Activated CD4-positive, alpha-beta T cell treated with anti-CD3 and anti-CD28 coated beads, Interleukin-10, Interleukin-2, amounts not matched to agents 100 ng/mL and 50 ng/mL, durations not matched to agents 16 hours and 8 hours (primary cell): Measurements from ENCODE around the gene ALOXE3.

Source experiments
- DNase-seq: peaks from one replicate; pipeline ENCODE4 v3.0.0-alpha.2; 2020

ALOXE3 gene

DNA sequence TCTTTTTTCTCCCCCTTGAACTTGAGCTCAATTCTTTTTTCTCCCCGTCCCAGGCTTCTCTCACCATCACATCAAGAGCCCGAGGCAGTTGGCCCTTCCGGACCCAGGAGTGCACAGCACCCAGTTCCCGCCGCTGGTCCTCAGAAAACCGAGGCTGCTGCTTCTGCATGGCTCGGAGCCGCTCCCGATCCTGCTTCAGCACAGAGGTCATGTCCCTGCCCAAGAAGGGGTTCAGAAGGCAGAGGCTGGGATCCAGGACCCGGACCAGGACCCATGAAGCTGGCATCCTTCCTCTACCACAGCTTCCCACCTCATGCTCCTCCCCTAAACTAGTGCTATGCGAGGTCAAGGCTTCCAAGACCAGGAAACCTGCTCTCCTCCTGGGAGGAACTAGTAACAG lies 23.4 kb upstream of the ALOXE3 start:
- DNase-seq, result no peak

DNA sequence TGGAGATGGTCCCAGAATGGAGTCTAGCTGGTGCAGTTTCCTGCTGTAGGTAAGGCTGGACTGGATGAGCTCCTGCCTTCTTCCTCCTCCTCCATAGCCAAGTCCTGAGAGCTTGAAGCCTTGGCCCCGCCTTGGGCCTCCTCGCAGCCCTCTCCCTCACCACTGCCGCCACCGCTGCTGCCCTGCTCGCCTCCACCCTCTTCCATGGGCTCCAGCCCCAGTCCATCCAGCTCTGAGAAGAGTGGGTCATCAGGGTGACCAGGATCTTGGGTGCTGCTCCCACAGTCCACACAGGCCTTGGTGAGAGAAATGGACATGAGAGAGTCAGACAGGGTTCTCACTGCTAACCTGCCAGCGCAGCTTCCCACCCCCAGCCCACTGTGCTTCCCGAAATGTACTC lies 22.7 kb upstream of the ALOXE3 start:
- no peak for DNase-seq

DNA sequence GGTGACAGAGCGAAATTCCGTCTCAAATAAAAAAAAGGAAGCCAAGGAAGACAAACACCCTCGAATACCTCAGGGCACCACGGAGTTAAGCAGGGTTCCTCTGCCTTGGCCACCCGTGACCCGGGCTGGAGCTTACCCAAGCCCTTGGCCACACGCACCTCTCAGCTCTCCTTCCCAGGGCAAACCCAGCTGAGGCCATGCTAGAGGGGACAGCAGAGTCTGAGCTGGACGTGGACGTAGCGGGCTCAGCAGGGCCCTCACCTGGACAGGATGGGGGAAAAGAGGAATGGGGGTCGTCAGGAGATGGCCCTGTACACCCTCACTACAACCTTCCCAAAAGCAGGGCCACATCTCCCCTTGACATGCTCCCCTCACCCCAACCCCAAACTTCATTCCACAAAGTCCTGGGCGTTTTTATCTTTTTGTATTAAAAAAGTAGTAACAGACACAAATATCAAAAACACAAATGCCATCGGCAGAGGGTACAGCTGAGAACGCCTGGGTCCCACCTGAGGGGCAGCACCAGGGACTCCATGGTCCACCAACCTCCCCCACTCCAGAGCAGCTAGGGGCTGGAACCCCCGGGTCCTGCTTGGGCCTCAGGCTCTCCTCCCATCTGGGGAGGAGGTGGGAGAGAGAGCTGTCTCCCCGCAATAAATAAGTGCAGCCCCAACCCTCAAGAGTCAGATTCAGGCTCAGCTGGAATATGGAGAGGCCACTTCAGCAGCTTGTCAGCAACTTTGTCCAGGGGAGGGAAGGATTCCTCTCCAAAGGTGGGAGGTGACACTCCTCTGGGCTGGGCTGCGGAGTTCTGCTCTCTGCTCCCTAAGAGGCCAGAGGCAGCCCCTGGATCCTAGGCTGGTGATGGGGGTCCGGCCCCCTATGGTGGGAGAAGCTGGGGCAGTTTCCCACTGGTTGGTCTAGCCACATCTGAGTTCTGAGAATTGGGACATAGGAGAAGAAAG lies 22.0 kb upstream of the ALOXE3 start:
- DNase-seq, result no peak

DNA sequence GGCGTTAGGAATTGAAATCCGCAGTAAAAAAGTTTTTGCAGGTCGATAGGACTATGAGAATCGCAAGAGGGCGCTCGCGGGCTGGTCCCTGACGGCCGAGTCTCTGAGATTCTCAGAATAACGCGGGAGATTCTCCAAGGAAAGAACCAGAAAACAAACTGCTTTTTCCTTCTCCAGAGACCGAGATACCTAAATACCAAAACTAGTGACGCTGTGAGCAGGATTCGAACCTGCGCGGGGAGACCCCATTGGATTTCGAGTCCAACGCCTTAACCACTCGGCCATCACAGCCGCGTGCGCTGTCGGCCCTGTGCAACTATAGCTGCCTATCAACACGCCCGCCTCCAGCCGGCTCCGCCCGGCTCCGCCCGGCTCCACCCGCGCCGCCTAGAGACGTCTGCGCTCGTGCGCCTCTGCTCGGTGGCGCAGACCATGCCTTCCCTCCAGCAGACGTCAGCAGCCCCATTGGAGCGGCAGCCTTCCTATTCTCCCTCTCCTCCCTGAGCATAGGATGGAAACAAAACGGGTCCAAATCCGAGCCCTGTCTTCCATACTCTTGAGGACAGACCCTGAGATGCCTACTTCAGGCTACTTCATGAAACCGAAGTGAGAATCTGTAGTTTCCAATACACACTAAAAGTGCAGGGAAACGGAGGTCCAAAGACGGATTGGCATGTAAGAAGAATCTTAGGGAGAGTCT lies 20.5 kb upstream of the ALOXE3 start:
- DNase-seq, result peak; percentile 99

DNA sequence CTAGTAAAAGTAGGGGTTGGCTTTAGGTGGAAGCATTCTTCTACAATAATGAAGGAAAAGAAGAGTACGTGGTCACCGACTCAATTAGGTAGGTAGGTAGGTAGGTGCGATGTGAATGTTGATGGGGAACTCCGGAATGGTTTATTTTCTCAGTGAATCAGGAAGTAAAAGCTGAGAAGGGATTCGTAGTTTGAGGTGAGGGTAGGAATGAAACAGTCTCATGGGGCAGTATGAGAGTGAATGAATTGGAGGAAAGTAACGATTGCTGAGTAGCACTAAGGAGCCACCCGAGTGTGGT lies 20.0 kb upstream of the ALOXE3 start:
- no peak for DNase-seq

DNA sequence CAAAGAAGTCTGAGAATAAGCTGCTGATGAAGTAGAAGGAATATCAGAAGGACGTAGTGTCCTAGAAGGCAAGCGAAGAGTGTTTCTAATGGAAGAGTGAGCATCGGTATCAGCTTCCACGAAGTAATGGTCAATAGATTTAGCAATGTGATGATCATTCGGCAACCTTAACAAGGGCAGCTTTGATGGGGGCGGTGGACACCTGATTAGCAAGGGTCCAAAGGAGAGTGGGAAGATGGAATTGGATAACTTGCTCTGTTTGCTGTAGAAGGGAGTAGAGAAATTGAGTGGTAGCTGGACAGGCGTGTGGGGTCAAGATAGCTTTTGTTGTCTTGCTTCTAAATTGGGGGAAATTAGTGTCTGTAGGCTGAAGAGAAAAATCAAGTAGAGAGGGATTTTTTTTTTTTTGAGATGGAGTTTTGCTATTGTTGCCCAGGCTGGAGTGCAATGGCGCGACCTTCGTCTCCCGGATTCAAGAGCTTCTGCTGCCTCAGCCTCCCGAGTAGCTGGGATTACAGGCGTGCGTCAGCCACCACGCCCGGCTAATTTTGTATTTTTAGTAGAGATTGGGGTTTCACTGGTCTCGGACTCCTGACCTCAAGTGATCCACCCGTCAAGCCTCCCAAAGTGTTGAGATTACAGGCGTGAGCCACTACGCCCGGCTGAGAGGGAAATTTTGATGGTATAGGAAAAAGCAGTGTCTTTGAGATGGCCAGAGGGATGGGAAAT lies 19.5 kb upstream of the ALOXE3 start:
- no peak for DNase-seq

DNA sequence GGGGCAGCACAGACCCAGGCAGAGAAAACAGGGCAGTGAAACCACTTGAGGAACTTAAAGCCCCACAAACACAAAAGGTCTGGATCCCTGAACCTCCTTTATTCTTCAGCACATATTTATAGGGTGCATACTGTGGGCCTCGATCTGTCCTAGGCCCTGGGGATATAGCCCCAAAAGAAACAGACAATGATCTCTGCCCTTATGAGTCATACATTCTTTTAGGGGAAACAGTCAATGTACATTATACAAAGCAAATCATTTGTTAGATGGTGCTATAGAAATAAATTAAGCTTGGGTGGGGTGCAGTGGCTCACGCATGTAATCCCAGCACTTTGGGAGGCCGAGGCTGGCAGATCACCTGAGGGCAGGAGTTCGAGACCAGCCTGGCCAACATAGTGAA lies 15.6 kb upstream of the ALOXE3 start:
- no peak for DNase-seq

DNA sequence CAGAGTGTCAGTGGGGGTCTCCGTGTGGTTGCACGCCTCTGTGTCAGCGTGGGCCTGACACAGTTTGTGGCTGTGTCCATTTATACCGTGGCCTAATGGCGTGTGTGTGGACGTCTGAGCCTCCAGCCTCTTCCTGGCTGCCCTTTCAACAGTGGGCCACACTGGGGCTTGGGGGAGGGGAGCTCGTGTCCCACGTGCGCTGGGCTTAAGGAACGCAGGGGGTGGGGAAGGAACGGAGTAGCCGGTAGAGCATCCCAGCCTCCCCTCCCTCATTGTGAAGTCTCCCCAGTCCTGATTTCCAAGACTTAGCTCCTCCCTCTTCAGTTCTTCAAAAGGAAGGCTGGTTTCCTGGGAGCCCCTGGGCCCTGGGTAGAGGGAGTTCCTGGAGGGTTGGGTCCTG lies 15.1 kb upstream of the ALOXE3 start:
- no peak for DNase-seq

DNA sequence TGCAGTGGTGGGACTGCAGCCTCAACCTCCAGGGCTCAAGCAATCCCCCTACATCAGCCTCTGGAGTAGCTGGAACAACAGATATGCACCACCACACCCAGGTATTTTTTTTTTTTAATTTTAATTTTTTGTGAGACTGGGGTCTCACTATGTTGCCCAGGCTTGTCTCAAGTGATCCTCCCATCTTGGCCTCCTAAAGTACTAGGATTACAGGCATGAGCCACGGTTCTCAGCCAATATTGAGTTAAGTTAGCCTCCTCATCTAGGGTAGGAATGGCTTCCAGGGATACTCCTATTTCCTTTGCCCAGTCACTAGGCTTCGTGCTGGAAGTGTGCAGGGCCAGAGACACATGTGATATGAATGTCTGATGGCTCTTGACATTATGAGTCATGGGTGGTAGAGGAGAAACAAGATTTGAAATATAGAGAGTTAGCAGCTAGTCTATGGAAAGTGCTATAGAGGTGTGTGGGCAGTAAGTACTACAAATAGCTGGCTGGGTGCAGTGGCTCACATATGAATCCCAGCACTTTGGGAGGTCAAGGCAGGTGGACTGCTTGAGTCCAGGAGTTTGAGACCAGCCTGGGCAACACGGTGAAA lies 13.6 kb upstream of the ALOXE3 start:
- no peak for DNase-seq

DNA sequence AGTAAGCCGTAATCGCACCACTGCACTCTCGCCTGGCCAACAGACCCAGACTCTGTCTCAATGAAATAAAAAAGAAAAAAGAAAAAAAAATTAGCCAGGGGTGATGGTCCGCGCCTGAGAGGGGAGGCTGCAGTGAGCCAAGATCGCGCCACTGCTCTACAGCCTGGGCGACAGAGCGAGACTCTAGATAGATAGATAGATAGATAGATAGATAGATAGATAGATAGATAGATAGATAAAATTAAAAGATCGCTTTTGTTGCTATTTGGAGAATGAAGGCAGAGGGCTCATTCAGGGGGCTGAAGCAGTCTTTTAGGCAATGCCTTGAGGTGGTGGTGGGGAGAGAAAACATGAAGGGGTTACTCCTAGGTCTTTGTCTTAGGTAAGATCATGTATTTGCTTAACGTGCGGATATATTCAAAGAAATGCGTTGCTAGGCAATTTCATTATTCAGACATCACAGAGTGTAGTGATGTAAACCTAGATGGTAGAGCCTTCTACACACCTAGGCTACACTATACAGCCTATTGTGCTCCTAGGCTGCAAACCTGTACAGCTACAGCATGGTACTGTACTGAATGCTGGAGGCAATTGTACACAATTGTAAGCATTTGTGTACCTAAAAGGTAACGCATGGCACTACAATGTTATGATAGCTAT lies 9.9 kb upstream of the ALOXE3 start:
- DNase-seq, result no peak

DNA sequence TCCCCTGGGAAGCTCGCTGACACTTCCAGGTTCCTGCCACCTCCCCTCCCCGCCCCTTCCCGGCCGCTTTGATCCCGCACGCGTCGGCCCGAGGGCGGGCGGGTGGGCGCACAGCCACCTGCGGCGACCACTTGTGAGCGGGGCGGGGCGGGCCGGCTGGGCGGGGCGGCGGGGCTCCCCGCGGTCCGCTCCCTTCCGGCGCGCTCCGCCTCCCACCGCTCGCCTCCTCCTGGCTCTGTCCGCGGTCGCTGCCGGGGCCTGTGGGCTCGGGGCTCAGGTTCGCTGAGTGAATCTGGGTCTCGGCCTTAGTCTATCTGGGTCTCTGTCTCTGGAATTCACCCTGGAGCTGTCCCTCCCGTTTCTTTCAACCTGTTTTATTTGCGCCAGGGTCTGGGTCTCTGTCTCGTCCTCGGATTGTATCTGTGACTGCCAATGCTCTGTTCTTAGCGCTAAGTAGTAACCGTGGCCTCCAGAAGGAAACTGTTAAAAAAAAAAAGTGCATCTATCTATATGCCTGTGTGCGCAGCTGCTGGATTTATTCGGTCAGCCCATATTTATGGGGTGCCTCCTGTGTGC lies 8.3 kb upstream of the ALOXE3 start:
- DNase-seq, result peak; percentile 65

DNA sequence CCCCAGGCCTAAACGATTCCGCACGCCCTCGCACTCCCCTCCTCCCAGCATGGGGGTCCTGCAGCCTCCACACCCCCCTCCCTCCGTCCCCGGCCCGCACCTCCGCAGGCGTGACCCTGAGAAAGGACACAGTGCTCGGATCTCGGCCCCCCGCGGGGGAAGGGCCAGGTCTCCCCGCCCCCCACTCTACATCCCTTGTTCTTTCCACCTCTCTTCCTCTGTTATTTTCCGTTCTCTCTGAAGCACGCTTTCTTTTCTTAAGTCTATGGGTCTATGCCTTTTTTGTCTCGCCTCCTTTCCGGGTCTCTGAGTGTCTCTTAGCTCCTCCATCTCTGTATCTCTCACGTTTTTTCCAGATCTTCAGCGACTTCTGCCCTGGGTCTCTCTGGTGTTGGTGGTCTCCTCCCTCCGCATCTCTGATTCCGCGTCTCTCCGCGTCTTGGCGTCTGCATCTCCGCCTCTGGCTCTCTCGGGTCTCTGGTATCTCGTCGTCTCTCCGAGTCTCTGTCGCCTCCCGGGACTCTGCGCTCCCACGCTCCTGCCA lies 7.7 kb upstream of the ALOXE3 start:
- DNase-seq, result peak; percentile 22

DNA sequence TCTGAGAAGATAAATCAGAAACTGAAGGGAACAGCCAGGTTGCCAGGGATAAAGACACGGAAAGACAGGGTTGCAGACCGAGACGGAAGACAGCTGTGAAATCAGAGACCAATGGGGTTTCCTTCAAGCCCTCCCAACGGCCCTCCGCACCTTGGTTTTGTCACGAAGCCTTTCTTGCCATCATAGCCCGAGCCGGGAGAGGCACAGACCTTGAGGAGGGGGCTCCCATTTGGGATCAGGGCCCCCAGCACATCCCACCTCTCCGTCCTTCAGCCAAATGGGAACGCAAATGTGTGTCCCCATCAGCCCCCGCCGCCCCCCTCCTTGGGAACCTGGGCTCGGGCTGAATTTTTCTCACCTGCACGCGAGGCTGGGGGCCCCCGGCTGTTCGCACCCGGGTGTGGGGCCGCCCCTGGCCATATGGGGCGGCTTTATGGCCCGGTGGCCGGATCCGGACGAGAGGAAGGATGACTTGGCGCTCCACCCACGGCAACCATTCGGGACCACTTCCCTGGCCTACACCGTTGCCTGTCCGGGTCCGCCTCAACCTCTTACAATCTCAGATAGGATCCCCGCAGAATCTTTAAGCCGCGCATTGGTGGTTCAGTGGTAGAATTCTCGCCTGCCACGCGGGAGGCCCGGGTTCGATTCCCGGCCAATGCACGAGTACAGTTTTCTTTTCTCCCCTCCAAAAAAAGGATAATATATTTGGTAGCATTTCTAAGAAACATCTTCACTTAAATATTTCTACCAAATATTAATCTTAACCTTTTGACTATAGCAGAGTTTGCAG lies 7.0 kb upstream of the ALOXE3 start:
- peak; percentile 91 for DNase-seq

DNA sequence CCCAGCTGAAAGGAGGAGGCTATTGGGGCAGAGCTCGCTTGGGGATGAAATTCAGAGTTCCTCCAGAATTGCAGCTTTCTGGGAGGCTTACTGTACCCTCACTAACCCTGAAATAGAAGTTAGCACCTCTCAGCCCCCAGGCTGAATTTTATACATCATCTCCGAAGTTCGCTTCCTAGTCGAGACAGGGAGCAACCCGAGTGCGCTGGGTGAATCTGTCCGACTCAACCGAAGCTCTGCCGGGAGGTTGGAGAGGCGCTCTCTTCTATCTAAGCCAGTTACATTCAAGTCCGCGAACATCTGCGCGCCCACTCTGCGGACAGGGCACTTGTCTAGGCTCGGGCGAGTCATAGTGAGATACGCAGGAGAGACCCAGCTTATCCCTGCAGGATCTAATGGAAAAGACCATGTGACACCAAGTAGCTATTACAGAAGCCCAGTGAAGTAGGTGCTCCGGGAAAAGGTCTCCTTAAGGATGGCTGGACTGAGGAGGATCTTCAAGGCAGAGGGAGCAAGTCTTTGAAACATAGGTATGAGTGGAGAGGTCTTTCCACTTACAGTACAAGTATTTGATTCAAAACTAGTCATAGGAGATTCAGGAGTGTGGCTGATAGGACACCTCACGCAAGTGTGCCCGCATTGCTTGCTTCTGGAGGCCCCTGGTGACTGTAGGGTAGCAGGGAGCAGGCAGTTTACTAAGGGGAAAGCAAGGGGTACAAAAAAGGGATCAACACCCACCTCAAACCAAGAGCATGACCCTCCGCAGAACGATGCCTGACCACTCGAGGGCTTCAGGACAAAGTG lies 6.2 kb upstream of the ALOXE3 start:
- peak; percentile 41 for DNase-seq

DNA sequence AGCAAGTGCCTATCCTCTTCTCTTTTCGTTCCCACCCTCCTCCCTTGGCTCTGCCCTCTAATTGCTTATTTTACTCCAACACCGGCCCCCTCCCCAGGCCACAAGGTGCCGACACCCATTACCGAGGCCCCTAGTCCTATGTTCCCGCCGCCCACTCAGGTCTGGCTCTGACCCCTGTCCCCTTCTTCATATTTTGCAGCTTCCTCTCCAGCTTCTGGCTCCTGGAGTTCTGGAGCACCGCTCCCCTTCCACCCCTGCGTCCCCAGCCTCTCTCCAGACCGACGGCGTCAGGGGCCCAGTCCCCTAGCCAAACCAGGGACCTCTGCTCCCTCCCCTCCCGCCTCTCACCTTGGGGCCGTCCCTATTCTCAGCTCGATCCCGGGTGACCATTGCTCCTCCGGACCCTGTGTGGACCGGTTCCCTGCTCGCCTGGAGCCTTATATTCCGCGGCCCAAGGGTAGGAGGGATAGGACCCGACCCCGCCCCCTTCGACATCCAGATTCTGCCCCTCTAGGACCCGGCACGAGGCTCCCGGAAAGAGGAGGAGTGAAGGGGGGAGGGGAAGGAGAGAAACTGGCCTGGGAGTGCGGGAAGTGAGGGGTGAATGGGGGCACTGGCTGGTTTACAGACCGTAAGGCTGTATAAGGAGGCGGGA lies 5.5 kb upstream of the ALOXE3 start, which contains the start of gene HES7:
TSS of gene HES7 (minus strand) at position 412 of the 655 bp plus-strand sequence. CDS start at position 390, 22 bp downstream.
- DNase-seq, result no peak

DNA sequence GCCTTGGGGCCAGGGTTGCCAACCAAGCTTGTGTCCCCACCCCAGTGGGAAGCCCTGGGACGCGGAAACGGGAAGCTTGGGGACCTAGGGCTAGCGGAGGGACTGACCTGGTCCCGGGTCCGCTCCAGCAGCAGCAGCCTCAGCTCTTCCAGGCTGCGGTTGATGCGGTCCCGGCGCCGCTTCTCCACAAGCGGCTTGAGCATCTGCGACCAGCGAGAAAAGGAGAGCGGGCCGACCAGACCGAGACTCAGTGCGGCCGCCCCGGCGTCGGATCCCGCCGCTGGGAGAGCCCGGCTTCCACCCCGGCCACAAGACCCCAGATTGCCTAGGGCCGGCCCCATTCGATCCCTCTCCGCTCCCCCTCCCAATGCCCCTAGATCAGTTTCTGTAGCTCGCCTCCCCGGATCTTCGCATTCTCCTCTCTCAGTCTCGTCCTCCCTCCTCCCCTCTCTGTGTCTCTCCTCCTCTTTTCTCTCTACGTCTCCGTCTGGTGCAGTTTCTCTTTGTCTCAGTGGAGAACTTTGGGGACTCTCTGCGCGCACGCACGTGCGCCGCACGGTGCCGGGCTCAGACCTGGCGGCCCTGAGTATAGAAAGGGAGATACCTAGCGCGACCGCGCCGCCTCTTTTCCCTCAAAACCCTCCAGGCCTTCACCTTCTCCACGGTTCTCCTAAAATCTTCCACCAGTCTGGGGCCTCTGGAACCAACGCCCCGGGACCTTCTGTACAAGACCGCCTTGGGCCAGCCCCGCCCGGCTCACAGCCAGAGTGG lies 4.8 kb upstream of the ALOXE3 start:
- DNase-seq, result peak; percentile 78

DNA sequence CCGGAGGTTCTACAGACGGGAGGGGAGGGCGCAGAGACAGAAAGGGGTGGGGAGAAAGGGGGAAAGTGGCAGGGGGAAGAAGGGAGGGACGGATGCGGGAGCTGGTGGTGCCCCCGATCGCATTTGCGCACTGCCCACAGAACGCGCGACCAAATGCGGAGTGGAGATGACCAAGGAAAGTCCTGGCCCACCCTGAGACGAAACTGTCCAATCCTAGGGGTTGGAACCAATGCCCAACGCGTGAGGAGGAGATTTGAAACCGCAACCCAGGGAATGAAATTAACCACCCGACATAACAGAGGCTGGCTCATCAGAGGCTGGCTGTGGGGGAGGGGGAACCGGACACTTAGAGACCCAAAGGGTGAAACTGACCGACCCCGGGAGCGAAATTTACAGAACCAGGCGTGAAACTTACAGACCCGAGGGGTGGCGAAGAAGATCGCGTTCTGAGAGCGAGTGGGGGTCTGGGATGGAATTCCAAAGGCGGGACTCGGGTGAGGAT lies 4.2 kb upstream of the ALOXE3 start:
- peak; percentile 41 for DNase-seq

DNA sequence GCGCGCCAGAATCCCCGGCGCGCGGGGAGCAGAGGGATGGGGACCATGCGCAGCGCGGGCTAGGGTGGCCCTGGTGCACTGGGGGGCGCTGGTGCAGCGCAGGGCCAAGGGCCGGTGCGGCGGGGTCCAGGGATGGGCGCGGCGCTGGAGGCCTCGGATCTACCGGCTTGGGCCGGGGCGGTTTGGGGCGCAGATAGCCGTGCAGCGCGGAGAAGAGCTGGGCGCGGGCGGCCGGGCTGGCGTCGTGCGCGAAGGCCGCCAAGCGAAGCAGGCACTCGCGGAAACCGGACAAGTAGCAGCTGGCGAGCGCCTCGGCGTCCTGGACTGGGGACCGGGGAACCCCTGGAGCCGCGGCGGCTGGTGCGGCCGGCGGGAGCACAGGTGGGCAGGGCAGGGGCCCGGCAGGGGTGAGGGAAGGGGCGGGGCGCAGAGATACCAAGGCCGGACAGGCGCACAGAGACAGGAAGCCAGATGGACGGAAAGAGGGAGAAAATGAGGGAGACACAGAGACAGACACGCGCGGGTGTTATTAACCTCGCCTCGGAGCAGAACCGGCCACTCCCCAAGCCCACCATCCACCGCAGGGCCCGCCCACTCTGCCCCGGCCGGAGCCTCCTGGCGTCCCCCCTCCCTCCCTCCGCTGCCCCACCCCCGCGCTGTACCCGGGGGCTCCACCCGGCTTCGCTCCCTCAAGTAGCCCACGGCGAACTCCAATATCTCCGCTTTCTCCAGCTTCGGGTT lies 3.5 kb upstream of the ALOXE3 start:
- DNase-seq, result peak; percentile 74
